DOHH2 (cell line): ENCODE data around the gene EMSY.
A peak's percentile ranks its signal among the peaks of the same experiment; 100 is the strongest.

ENCODE experiments used
- H3F3A ChIP-seq: fragments of 200-600 bp; sonication (generic), shearing (Covaris generic); 2 replicates; pipeline ENCODE4 v1.6.0; 2016; ENCODE audit warnings: antibody characterized with exemption, mild to moderate bottlenecking; ENCODE audit not compliant: control insufficient read depth, insufficient read depth
- H3K27ac ChIP-seq: fragments of 200-600 bp; sonication (generic); 2 replicates; pipeline ENCODE4 v1.5.1; 2014; ENCODE audit warnings: low read depth, mild to moderate bottlenecking, low read length, moderate library complexity
- H3K27me3 ChIP-seq: fragments of 200-600 bp; sonication (generic); 2 replicates; pipeline ENCODE4 v1.6.1; 2014; ENCODE audit warnings: mild to moderate bottlenecking, low read length, mixed read lengths; ENCODE audit not compliant: control insufficient read depth
- H3K36me3 ChIP-seq: fragments of 200-600 bp; sonication (generic); 2 replicates; pipeline ENCODE4 v1.6.1; 2014; ENCODE audit warnings: mild to moderate bottlenecking, low read length, moderate library complexity, mixed read lengths; ENCODE audit not compliant: control insufficient read depth
- H3K4me1 ChIP-seq: fragments of 200-600 bp; sonication (generic); 2 replicates; pipeline ENCODE4 v1.6.1; 2014; ENCODE audit warnings: mild to moderate bottlenecking, low read length, mixed read lengths; ENCODE audit not compliant: control insufficient read depth
- H3K4me2 ChIP-seq: fragments of 200-600 bp; sonication (generic); 2 replicates; pipeline ENCODE4 v1.6.0; 2014; ENCODE audit warnings: mild to moderate bottlenecking, low read length, moderate library complexity
- H3K4me3 ChIP-seq: fragments of 200-600 bp; sonication (generic); 2 replicates; pipeline ENCODE4 v1.5.1; 2014; ENCODE audit warnings: mild to moderate bottlenecking, low read length, mixed read lengths
- H3K79me2 ChIP-seq: fragments of 200-600 bp; sonication (generic); 2 replicates; pipeline ENCODE4 v1.6.1; 2014; ENCODE audit warnings: mild to moderate bottlenecking, low read length, mixed read lengths; ENCODE audit not compliant: control insufficient read depth
- H3K9me2 ChIP-seq: fragments of 200-600 bp; sonication (generic); replicated peaks from 2 replicates; pipeline ENCODE4 v1.6.1; 2014; ENCODE audit warnings: mild to moderate bottlenecking, low read length, mixed read lengths; ENCODE audit not compliant: control insufficient read depth
- H3K9me3 ChIP-seq: fragments of 200-600 bp; sonication (generic); 2 replicates; pipeline ENCODE4 v1.6.1; 2014; ENCODE audit warnings: antibody characterized with exemption, low read length, mixed read lengths; ENCODE audit not compliant: control insufficient read depth, insufficient read depth
- H4K20me1 ChIP-seq: fragments of 200-600 bp; sonication (generic); 2 replicates; pipeline ENCODE4 v1.6.0; 2014; ENCODE audit warnings: low read depth, mild to moderate bottlenecking, antibody characterized with exemption, low read length, moderate library complexity; ENCODE audit not compliant: control insufficient read depth, insufficient read depth
- EZH2phosphoT487 ChIP-seq: fragments of 200-600 bp; sonication (generic); IDR thresholded peaks from 2 replicates; pipeline ENCODE4 v1.6.1; 2017; ENCODE audit warnings: borderline replicate concordance, mild to moderate bottlenecking, antibody characterized with exemption, low read length, moderate library complexity, mixed read lengths
- TF ChIP-seq, protein P1 (sequence below): fragments of 200-600 bp; sonication (generic); IDR thresholded peaks from one replicate; pipeline ENCODE4 v1.5.1; 2014; ENCODE audit warnings: antibody characterized with exemption, mild to moderate bottlenecking, low read depth, low read length; ENCODE audit not compliant: poor library complexity, severe bottlenecking

EMSY gene

GRCh38 chr11:76455931-76456330 is 11.1 kb downstream of the EMSY start:
- TF ChIP-seq, protein P1, sequence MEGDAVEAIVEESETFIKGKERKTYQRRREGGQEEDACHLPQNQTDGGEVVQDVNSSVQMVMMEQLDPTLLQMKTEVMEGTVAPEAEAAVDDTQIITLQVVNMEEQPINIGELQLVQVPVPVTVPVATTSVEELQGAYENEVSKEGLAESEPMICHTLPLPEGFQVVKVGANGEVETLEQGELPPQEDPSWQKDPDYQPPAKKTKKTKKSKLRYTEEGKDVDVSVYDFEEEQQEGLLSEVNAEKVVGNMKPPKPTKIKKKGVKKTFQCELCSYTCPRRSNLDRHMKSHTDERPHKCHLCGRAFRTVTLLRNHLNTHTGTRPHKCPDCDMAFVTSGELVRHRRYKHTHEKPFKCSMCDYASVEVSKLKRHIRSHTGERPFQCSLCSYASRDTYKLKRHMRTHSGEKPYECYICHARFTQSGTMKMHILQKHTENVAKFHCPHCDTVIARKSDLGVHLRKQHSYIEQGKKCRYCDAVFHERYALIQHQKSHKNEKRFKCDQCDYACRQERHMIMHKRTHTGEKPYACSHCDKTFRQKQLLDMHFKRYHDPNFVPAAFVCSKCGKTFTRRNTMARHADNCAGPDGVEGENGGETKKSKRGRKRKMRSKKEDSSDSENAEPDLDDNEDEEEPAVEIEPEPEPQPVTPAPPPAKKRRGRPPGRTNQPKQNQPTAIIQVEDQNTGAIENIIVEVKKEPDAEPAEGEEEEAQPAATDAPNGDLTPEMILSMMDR: no peak
- TF ChIP-seq EZH2phosphoT487: no peak
- H3K9me2 ChIP-seq: no peaks in the 10 kb centered on the region
- no peak overlapping the region for H3K27ac ChIP-seq
- no peaks in the 10 kb centered on the region for H3K27me3 ChIP-seq
- no peaks in the 10 kb centered on the region for H3K4me1 ChIP-seq
- H3K4me2 ChIP-seq: no peak overlapping the region
- no peaks in the 10 kb centered on the region for H3K9me3 ChIP-seq
- H3K36me3 ChIP-seq: peaks cover 63% of the 10 kb centered on the region
- H3K79me2 ChIP-seq: no peaks in the 10 kb centered on the region
- H4K20me1 ChIP-seq: no peaks in the 10 kb centered on the region
- H3F3A ChIP-seq: no peaks in the 10 kb centered on the region
- H3K4me3 ChIP-seq: no peak overlapping the region

GRCh38 chr11:76456571-76456970 is 11.8 kb downstream of the EMSY start:
- Histone ChIP-seq H3K4me2 (no peak overlapping the region), H3K9me3 (no peaks in the 10 kb centered on the region), H3K9me2 (no peaks in the 10 kb centered on the region), H3K27me3 (no peaks in the 10 kb centered on the region), H3K27ac (no peak overlapping the region), H3K4me3 (no peak overlapping the region), H3F3A (no peaks in the 10 kb centered on the region), H4K20me1 (no peaks in the 10 kb centered on the region), H3K36me3 (peaks cover 61% of the 10 kb centered on the region), H3K79me2 (no peaks in the 10 kb centered on the region), H3K4me1 (no peaks in the 10 kb centered on the region)
- TF ChIP-seq, protein P1: no peak
- no peak for TF ChIP-seq EZH2phosphoT487

DNA sequence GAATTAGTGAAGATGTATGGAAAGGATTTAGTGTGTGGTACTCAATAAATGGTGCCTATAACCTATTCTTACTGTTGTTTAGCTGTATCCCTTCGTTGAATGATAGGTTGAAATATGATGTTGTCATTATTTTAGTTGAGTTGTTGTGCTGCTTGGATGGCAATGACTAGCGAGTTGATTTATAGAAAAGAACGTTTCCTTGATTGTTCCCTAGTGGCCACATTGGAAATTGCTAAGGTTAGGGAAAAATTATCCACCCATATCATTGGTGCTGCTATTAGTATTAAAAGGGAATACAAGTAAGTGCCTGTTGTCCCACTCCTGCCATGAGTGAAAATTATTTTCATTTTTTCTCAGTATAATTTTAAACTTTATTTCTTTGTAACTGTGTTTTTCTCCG is 14.5 kb downstream of the EMSY start:
- no peaks in the 10 kb centered on the region for H3K79me2 ChIP-seq
- TF ChIP-seq, protein P1: peak; percentile 35
- no peak for TF ChIP-seq EZH2phosphoT487
- no peaks in the 10 kb centered on the region for H4K20me1 ChIP-seq
- no peak overlapping the region for H3K4me3 ChIP-seq
- H3K4me1 ChIP-seq: no peaks in the 10 kb centered on the region
- H3K36me3 ChIP-seq: peaks cover 51% of the 10 kb centered on the region
- H3K9me3 ChIP-seq: no peaks in the 10 kb centered on the region
- H3K27ac ChIP-seq: no peak overlapping the region
- no peaks in the 10 kb centered on the region for H3K27me3 ChIP-seq
- no peak overlapping the region for H3K4me2 ChIP-seq
- no peaks in the 10 kb centered on the region for H3K9me2 ChIP-seq
- H3F3A ChIP-seq: no peaks in the 10 kb centered on the region

DNA sequence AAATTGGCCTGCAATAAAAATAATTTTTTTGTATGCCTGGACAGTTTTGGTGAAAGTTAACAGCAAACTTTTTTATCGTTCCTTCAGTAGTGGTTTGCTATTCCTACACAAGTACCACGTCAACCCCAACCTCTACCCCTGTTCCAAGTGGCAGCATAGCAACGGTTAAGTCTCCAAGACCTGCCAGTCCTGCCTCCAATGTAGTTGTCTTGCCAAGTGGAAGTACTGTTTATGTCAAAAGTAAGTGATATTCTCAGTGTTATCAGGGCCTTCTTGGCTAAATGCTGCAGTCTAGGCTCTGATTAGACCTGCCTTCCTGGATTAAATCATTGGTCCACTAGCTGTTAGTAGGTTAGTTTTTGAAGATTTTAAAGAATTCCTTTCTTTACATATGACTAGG is 15.0 kb downstream of the EMSY start:
- Histone ChIP-seq H3K9me2 (no peaks in the 10 kb centered on the region), H3K4me3 (no peak overlapping the region), H3K27me3 (no peaks in the 10 kb centered on the region), H4K20me1 (no peaks in the 10 kb centered on the region), H3K4me1 (no peaks in the 10 kb centered on the region), H3K36me3 (peaks cover 56% of the 10 kb centered on the region), H3K9me3 (no peaks in the 10 kb centered on the region), H3K27ac (no peak overlapping the region), H3K79me2 (no peaks in the 10 kb centered on the region), H3F3A (no peaks in the 10 kb centered on the region), H3K4me2 (no peak overlapping the region)
- TF ChIP-seq, protein P1: no peak
- TF ChIP-seq EZH2phosphoT487: no peak
